Neural cell (in vitro differentiated cells): ENCODE data around the gene ISG15. TPM values are rescaled to one million over a fixed set of nuclear protein-coding genes. Genes with fewer than 3 reads are reported as not detected.

Experiments
- H2AFZ ChIP-seq: fragments of 200-600, 300-800 bp; sonication (generic), shearing (Covaris generic); 2 replicates; pipeline ENCODE4 v1.6.0; 2014; ENCODE audit warnings: low read depth, mild to moderate bottlenecking, antibody characterized with exemption, low read length, moderate library complexity
- H3F3A ChIP-seq: fragments of 200-600 bp; shearing (Covaris generic); 2 replicates; pipeline ENCODE4 v1.6.1; 2016; ENCODE audit warnings: mild to moderate bottlenecking, moderate library complexity, mixed read lengths, antibody characterized with exemption, low read length; ENCODE audit not compliant: insufficient read depth, poor library complexity, severe bottlenecking
- H3K27ac ChIP-seq: fragments of 200-600, 300-800 bp; sonication (generic), shearing (Covaris generic); 2 replicates; pipeline ENCODE4 v1.5.1; 2014; ENCODE audit warnings: mild to moderate bottlenecking, low read length, moderate library complexity
- H3K27me3 ChIP-seq: fragments of 300-800, 200-600 bp; sonication (generic), shearing (Covaris generic); 2 replicates; pipeline ENCODE4 v1.6.0; 2014; ENCODE audit warnings: mild to moderate bottlenecking, low read depth, low read length, moderate library complexity; ENCODE audit not compliant: insufficient read depth
- H3K36me3 ChIP-seq: fragments of 300-800, 200-600 bp; sonication (generic), shearing (Covaris generic); 2 replicates; pipeline ENCODE4 v1.5.1; 2014; ENCODE audit warnings: mild to moderate bottlenecking, antibody characterized with exemption, low read length, moderate library complexity; ENCODE audit not compliant: insufficient read depth
- H3K4me2 ChIP-seq: fragments of 300-800, 200-600 bp; sonication (generic), shearing (Covaris generic); 2 replicates; pipeline ENCODE4 v1.6.0; 2014; ENCODE audit warnings: mild to moderate bottlenecking, low read length
- H3K4me3 ChIP-seq: fragments of 300-800, 200-600 bp; sonication (generic), shearing (Covaris generic); 2 replicates; pipeline ENCODE4 v1.5.1; 2014; ENCODE audit warnings: mild to moderate bottlenecking, low read length, moderate library complexity
- H3K79me2 ChIP-seq: fragments of 200-600 bp; shearing (Covaris generic); replicated peaks from 2 replicates; pipeline ENCODE4 v1.6.0; 2014; ENCODE audit warnings: mild to moderate bottlenecking, low read length, moderate library complexity; ENCODE audit not compliant: insufficient read depth
- H3K9ac ChIP-seq: fragments of 300-800, 200-600 bp; sonication (generic), shearing (Covaris generic); 2 replicates; pipeline ENCODE4 v1.6.1; 2016; ENCODE audit warnings: mild to moderate bottlenecking, low read length, mixed read lengths
- H3K9me2 ChIP-seq: fragments of 200-600 bp; shearing (Covaris generic); 2 replicates; pipeline ENCODE4 v1.6.1; 2016; ENCODE audit warnings: mild to moderate bottlenecking, low read length, mixed read lengths; ENCODE audit not compliant: insufficient read depth
- H3K9me3 ChIP-seq: fragments of 200-600, 300-800 bp; sonication (generic), shearing (Covaris generic); 2 replicates; pipeline ENCODE4 v1.6.1; 2016; ENCODE audit warnings: mild to moderate bottlenecking, mixed run types, low read length, moderate library complexity, mixed read lengths
- H4K20me1 ChIP-seq: fragments of 200-600 bp; shearing (Covaris generic); 2 replicates; pipeline ENCODE4 v1.6.1; 2016; ENCODE audit warnings: mild to moderate bottlenecking, mixed run types; ENCODE audit not compliant: insufficient read depth
- CTCF ChIP-seq: fragments of 450-650 bp; IDR thresholded peaks from 2 replicates; pipeline ENCODE4 v1.5.1; 2014; ENCODE audit warnings: antibody characterized with exemption, mild to moderate bottlenecking, moderate library complexity; ENCODE audit not compliant: poor library complexity, severe bottlenecking
- EP300 ChIP-seq: fragments of 450-650 bp; conservative IDR thresholded peaks from 2 replicates; pipeline ENCODE4 v1.6.1; 2014; ENCODE audit warnings: antibody characterized with exemption, mild to moderate bottlenecking, moderate library complexity; ENCODE audit not compliant: poor library complexity, severe bottlenecking
- EZH2 ChIP-seq: fragments of 200-600, 300-800 bp; shearing (Covaris generic), sonication (generic); IDR thresholded peaks from 2 replicates; pipeline ENCODE4 v1.6.1; 2014; ENCODE audit warnings: antibody characterized with exemption, low read length, borderline replicate concordance, mild to moderate bottlenecking; ENCODE audit not compliant: insufficient read depth, poor library complexity, severe bottlenecking
- MXI1 ChIP-seq: fragments of 450-650 bp; conservative IDR thresholded peaks from 2 replicates; pipeline ENCODE4 v1.6.1; 2014; ENCODE audit warnings: antibody characterized with exemption, mild to moderate bottlenecking; ENCODE audit not compliant: poor library complexity, severe bottlenecking
- POLR2AphosphoS5 ChIP-seq: IDR thresholded peaks from 2 replicates; pipeline ENCODE4 v1.6.1; 2012
- RAD21 ChIP-seq: fragments of 450-650 bp; conservative IDR thresholded peaks from 2 replicates; pipeline ENCODE4 v1.6.1; 2014; ENCODE audit warnings: antibody characterized with exemption, mild to moderate bottlenecking, moderate library complexity
- REST ChIP-seq: IDR thresholded peaks from 2 replicates; pipeline ENCODE4 v1.6.1; 2012; ENCODE audit warnings: borderline replicate concordance
- SMC3 ChIP-seq: fragments of 450-650 bp; conservative IDR thresholded peaks from 2 replicates; pipeline ENCODE4 v1.6.1; 2014; ENCODE audit warnings: antibody characterized with exemption, mild to moderate bottlenecking, moderate library complexity; ENCODE audit not compliant: poor library complexity
- TAF1 ChIP-seq: IDR thresholded peaks from 2 replicates; pipeline ENCODE4 v1.6.1; 2012; ENCODE audit warnings: low read depth
- polyA plus RNA-seq: library from polyadenylated mRNA; depleted of rRNA; stranded (reverse); fragments of >200 nt; gene quantifications from 2 replicates; pipeline ENCODE4 v1.2.3, GENCODE V29; 2014

The ISG15 gene
- polyA plus RNA-seq, 1 donor from 2014 or later = 8.0 TPM

GRCh38 chr1:1045129-1045528, 31.8 kb downstream of the ISG15 start:
- no peak overlapping the region for H3K27ac ChIP-seq
- no peaks in the 10 kb centered on the region for H3K36me3 ChIP-seq
- H3K9me2 ChIP-seq = no peaks in the 10 kb centered on the region
- H3K4me3 ChIP-seq = no peak overlapping the region
- no peaks in the 10 kb centered on the region for H3F3A ChIP-seq
- TF ChIP-seq EP300 (no peak), RAD21 (no peak), TAF1 (no peak), REST (no peak)
- H2AFZ ChIP-seq = no peak overlapping the region
- H3K79me2 ChIP-seq = no peaks in the 10 kb centered on the region
- no peak overlapping the region for H3K4me2 ChIP-seq
- H3K9ac ChIP-seq = no peak overlapping the region
- no peaks in the 10 kb centered on the region for H3K9me3 ChIP-seq
- H4K20me1 ChIP-seq = no peaks in the 10 kb centered on the region
- no peaks in the 10 kb centered on the region for H3K27me3 ChIP-seq

GRCh38 chr1:1046243-1046642, 32.9 kb downstream of the ISG15 start:
- Histone ChIP-seq H3F3A (no peaks in the 10 kb centered on the region), H4K20me1 (no peaks in the 10 kb centered on the region), H3K27ac (no peak overlapping the region), H3K9me3 (no peaks in the 10 kb centered on the region), H2AFZ (no peak overlapping the region), H3K79me2 (no peaks in the 10 kb centered on the region), H3K9me2 (no peaks in the 10 kb centered on the region), H3K4me3 (no peak overlapping the region), H3K9ac (no peak overlapping the region), H3K4me2 (no peak overlapping the region), H3K27me3 (no peaks in the 10 kb centered on the region), H3K36me3 (no peaks in the 10 kb centered on the region)
- TF ChIP-seq EZH2 (no peak), RAD21 (no peak), SMC3 (no peak), POLR2AphosphoS5 (no peak), MXI1 (no peak), EP300 (no peak), REST (no peak), TAF1 (no peak), CTCF (no peak)
